Trophoblast cell (in vitro differentiated cells and primary cell): ENCODE results near the gene CNTNAP4.

Source experiments
- DNase-seq, 2 donors: peaks; one replicate each; pipeline ENCODE4 v3.0.0-alpha.2; 2016
- H2AFZ ChIP-seq: 2 replicates; pipeline ENCODE4 v1.6.1; 2013; ENCODE audit warnings: low read length, moderate library complexity, mild to moderate bottlenecking; ENCODE audit not compliant: insufficient read depth, poor library complexity
- H2AK5ac ChIP-seq: 2 replicates; pipeline ENCODE4 v1.6.1; 2013; ENCODE audit warnings: mild to moderate bottlenecking, low read length
- H2BK120ac ChIP-seq: 2 replicates; pipeline ENCODE4 v1.6.1; 2013; ENCODE audit warnings: low read length, mild to moderate bottlenecking, moderate library complexity; ENCODE audit not compliant: insufficient read depth, poor library complexity
- H2BK12ac ChIP-seq: 2 replicates; pipeline ENCODE4 v1.6.1; 2013; ENCODE audit warnings: mild to moderate bottlenecking, low read length, moderate library complexity
- H2BK5ac ChIP-seq: 2 replicates; pipeline ENCODE4 v1.6.1; 2013; ENCODE audit warnings: low read length, low read depth, moderate library complexity, mild to moderate bottlenecking; ENCODE audit not compliant: poor library complexity
- H3K14ac ChIP-seq: 2 replicates; pipeline ENCODE4 v1.6.1; 2013; ENCODE audit warnings: mild to moderate bottlenecking, low read length
- H3K18ac ChIP-seq: 2 replicates; pipeline ENCODE4 v1.6.1; 2013; ENCODE audit warnings: mild to moderate bottlenecking, low read length
- H3K23ac ChIP-seq: 2 replicates; pipeline ENCODE4 v1.6.1; 2013; ENCODE audit warnings: low read length
- H3K27ac ChIP-seq: 2 replicates; pipeline ENCODE4 v1.5.1; 2013; ENCODE audit warnings: low read depth, mild to moderate bottlenecking, inconsistent platforms, low read length, moderate library complexity
- H3K27me3 ChIP-seq: 2 replicates; pipeline ENCODE4 v1.6.1; 2013; ENCODE audit warnings: inconsistent platforms, mild to moderate bottlenecking, low read length, moderate library complexity; ENCODE audit not compliant: insufficient read depth
- H3K36me3 ChIP-seq, 2 experiments: 1 replicate in 1 of 2; 2 replicates in 1 of 2; pipeline ENCODE4 v1.6.1; 2013; ENCODE audit warnings: low read length in 2 of 2, mild to moderate bottlenecking in 2 of 2, moderate library complexity in 1 of 2; ENCODE audit not compliant: insufficient read depth in 2 of 2, control insufficient read depth in 1 of 2
- H3K4ac ChIP-seq: 2 replicates; pipeline ENCODE4 v1.6.1; 2013; ENCODE audit warnings: low read depth, mild to moderate bottlenecking, low read length, moderate library complexity
- H3K4me1 ChIP-seq, 2 experiments: 1 replicate in 1 of 2; 2 replicates in 1 of 2; pipeline ENCODE4 v1.6.1; 2013; ENCODE audit warnings: low read length in 2 of 2, mild to moderate bottlenecking in 2 of 2, moderate library complexity in 1 of 2; ENCODE audit not compliant: insufficient read depth in 2 of 2, control insufficient read depth in 1 of 2
- H3K4me2 ChIP-seq: 2 replicates; pipeline ENCODE4 v1.6.1; 2013; ENCODE audit warnings: inconsistent platforms, mild to moderate bottlenecking, low read length, moderate library complexity
- H3K4me3 ChIP-seq: 2 replicates; pipeline ENCODE4 v1.5.1; 2013; ENCODE audit warnings: mild to moderate bottlenecking, low read depth, low read length, inconsistent platforms
- H3K79me1 ChIP-seq: one replicate; pipeline ENCODE4 v1.6.1; 2013; ENCODE audit warnings: low read length
- H3K79me2 ChIP-seq: 2 replicates; pipeline ENCODE4 v1.6.1; 2013; ENCODE audit warnings: low read length, mild to moderate bottlenecking; ENCODE audit not compliant: control insufficient read depth, insufficient read depth, poor library complexity
- H3K9ac ChIP-seq: 2 replicates; pipeline ENCODE4 v1.6.1; 2013; ENCODE audit warnings: mild to moderate bottlenecking, low read length
- H3K9me3 ChIP-seq: 2 replicates; pipeline ENCODE4 v1.6.1; 2013; ENCODE audit warnings: low read depth, mild to moderate bottlenecking, control low read depth, inconsistent platforms, low read length; ENCODE audit not compliant: insufficient read depth
- H4K12ac ChIP-seq: 2 replicates; pipeline ENCODE4 v1.6.1; 2013; ENCODE audit warnings: low read depth, mild to moderate bottlenecking, low read length, moderate library complexity
- H4K8ac ChIP-seq: 2 replicates; pipeline ENCODE4 v1.6.1; 2013; ENCODE audit warnings: low read depth, mild to moderate bottlenecking, low read length, moderate library complexity
- H4K91ac ChIP-seq: one replicate; pipeline ENCODE4 v1.6.1; 2013; ENCODE audit warnings: low read depth, mild to moderate bottlenecking, low read length, moderate library complexity
- WGBS: extraction: QIAGEN DNeasy Blood & Tissue Kit; methylation state at CpG from one replicate; pipeline ENCODE4 v1.1.7; 2013; ENCODE audit warnings: missing lambda C conversion rate; ENCODE audit not compliant: insufficient read length, insufficient coverage; ENCODE audit errors: extremely low coverage; 5-methylcytosine and 5-hydroxymethylcytosine counted together

Gene CNTNAP4

DNA sequence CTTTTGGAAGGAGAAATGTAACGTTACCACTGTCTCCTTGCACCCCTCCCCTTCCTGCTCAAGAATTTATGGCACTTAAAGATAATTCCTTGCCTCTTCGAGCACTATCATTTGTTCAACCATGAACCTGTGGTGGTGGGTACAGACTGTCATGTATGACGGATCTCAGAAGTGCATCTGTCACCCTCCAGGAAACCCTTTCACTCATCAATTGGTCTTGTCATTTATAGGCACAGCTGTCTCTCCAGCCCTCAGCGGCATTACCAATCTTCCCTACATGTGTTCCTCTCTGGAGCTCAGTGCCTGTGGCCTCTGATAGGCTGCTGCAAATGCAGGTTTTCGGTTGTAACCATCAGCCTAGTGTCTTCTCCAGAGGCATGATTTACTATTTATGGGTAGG, 15.0 kb downstream of the CNTNAP4 start:
- H3K4me2 ChIP-seq, result no peak overlapping the region
- H3K36me3 ChIP-seq, result no peaks in the 10 kb centered on the region
- no peak overlapping the region for H3K18ac ChIP-seq
- H2BK5ac ChIP-seq, result no peak overlapping the region
- WGBS, result no CpG with 5 or more reads among the region's 5 CpGs
- no peak overlapping the region for H3K4ac ChIP-seq
- no peaks in the 10 kb centered on the region for H3K4me1 ChIP-seq
- H3K27me3 ChIP-seq, result no peaks in the 10 kb centered on the region
- H2AK5ac ChIP-seq, result no peak overlapping the region
- H2BK12ac ChIP-seq, result no peak overlapping the region
- H3K14ac ChIP-seq, result no peak overlapping the region
- no peak overlapping the region for H4K91ac ChIP-seq
- no peak overlapping the region for H3K27ac ChIP-seq
- no peak overlapping the region for H2AFZ ChIP-seq
- H4K8ac ChIP-seq, result no peak overlapping the region
- no peak for DNase-seq
- no peak overlapping the region for H3K9ac ChIP-seq
- H3K4me3 ChIP-seq, result no peak overlapping the region
- no peak overlapping the region for H2BK120ac ChIP-seq
- H3K9me3 ChIP-seq, result no peaks in the 10 kb centered on the region
- H3K79me1 ChIP-seq, result no peaks in the 10 kb centered on the region
- no peak overlapping the region for H3K23ac ChIP-seq
- no peak overlapping the region for H4K12ac ChIP-seq
- no peaks in the 10 kb centered on the region for H3K79me2 ChIP-seq

DNA sequence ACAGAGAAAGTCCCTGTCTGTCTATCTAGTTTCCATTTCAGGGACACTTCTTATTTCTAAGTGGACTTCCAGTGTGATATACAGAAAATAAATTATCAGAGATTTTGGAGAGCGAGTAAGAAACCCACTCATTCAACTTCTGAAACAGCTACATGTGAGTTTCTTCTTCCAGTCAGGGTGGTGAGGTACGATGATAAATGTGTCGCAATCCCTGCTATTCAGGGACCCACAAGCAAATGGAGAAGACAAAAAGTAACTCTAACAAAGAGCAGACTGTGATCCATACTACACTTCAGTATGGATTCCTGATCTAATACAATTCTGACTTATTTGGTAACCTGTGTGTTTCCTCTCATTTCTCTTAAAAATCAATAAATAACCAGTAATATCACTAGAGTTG, 16.8 kb downstream of the CNTNAP4 start:
- no peak overlapping the region for H3K4me3 ChIP-seq
- no peaks in the 10 kb centered on the region for H3K4me1 ChIP-seq
- no peak overlapping the region for H2BK12ac ChIP-seq
- H3K36me3 ChIP-seq, result no peaks in the 10 kb centered on the region
- no peak overlapping the region for H3K9ac ChIP-seq
- H3K4ac ChIP-seq, result no peak overlapping the region
- H3K9me3 ChIP-seq, result no peaks in the 10 kb centered on the region
- H4K8ac ChIP-seq, result no peak overlapping the region
- H4K12ac ChIP-seq, result no peak overlapping the region
- H3K79me2 ChIP-seq, result no peaks in the 10 kb centered on the region
- H3K18ac ChIP-seq, result no peak overlapping the region
- DNase-seq, result no peak
- no peak overlapping the region for H4K91ac ChIP-seq
- H3K79me1 ChIP-seq, result no peaks in the 10 kb centered on the region
- H2AK5ac ChIP-seq, result no peak overlapping the region
- H3K23ac ChIP-seq, result no peak overlapping the region
- no CpG with 5 or more reads among the region's 3 CpGs for WGBS
- no peaks in the 10 kb centered on the region for H3K27me3 ChIP-seq
- H2BK5ac ChIP-seq, result no peak overlapping the region
- no peak overlapping the region for H3K14ac ChIP-seq
- H2AFZ ChIP-seq, result no peak overlapping the region
- no peak overlapping the region for H3K4me2 ChIP-seq
- no peak overlapping the region for H3K27ac ChIP-seq
- H2BK120ac ChIP-seq, result no peak overlapping the region

DNA sequence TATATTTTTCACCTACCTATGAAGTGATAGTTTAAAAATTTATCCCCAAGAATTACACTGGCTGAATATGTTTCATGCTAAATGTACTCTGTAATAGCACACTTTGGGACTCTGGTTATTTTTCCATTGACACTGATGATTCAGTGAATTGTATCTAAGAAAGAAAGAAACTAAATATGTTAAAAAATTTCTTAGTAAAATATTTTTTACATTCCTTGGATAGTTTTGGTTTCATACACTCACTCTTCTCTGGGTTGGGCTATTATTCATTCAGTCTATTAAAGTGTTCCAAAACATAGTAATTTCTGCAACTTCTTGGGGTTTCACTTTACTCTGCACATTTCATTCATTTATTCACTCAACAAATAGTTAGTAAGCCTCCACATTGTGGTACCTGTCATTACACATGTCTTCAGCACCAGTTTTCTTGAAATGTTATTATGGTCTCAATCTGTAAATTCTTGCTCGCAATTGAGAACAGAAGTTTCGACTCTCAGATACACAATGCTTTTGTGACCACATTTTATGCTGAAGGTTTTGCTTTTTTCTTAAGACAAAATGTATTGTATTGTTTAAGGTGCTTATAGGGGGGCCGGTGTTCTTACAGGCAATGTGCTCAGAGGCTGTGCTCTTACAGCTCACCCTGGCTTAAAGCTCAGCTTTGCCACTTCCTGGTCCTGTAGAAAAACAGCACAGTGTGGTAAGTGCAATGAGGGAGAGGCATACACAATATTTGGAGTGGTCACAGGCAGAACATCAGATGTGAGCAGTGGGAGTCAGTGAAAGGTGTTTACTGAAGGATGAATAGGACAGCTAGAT, 17.4 kb downstream of the CNTNAP4 start:
- Histone ChIP-seq H3K79me1 (no peaks in the 10 kb centered on the region), H3K79me2 (no peaks in the 10 kb centered on the region), H2BK12ac (no peak overlapping the region), H4K8ac (no peak overlapping the region), H2BK120ac (no peak overlapping the region), H3K18ac (no peak overlapping the region), H3K9me3 (no peaks in the 10 kb centered on the region), H3K4me1 (no peaks in the 10 kb centered on the region), H3K23ac (no peak overlapping the region), H4K91ac (no peak overlapping the region), H4K12ac (no peak overlapping the region), H3K27ac (no peak overlapping the region), H3K4me3 (no peak overlapping the region), H3K4ac (no peak overlapping the region), H3K27me3 (no peaks in the 10 kb centered on the region), H2AFZ (no peak overlapping the region), H2BK5ac (no peak overlapping the region), H3K36me3 (no peaks in the 10 kb centered on the region), H3K4me2 (no peak overlapping the region), H2AK5ac (no peak overlapping the region), H3K14ac (no peak overlapping the region), H3K9ac (no peak overlapping the region)
- DNase-seq, result no peak
- WGBS, result no CpG with 5 or more reads among the region's 3 CpGs

DNA sequence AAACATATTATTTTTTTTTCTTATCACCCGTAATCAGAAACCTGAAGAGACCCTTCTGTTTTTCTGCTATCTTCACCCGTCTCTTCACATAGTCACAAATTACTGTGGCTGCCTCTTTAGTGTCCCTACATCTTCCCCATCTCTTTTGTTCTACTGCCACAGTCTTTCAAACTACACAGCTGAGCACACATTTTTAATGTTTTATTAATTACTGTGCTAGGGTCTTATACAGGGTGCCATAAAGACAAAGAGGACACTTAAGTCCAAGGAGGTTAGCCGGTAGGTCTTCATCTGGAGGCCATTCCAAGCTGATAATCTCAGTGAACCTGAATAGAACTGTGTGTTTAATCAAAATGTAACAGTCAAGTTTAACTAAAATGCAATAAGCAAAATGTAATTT, 20.7 kb downstream of the CNTNAP4 start:
- no peak overlapping the region for H2BK12ac ChIP-seq
- no peak overlapping the region for H4K91ac ChIP-seq
- DNase-seq, result no peak
- no peaks in the 10 kb centered on the region for H3K4me1 ChIP-seq
- no peak overlapping the region for H3K4me3 ChIP-seq
- H2BK5ac ChIP-seq, result no peak overlapping the region
- no peak overlapping the region for H3K4me2 ChIP-seq
- H3K27ac ChIP-seq, result no peak overlapping the region
- H2AK5ac ChIP-seq, result no peak overlapping the region
- H3K4ac ChIP-seq, result no peak overlapping the region
- no peaks in the 10 kb centered on the region for H3K79me2 ChIP-seq
- H3K9ac ChIP-seq, result no peak overlapping the region
- WGBS, result no CpG with 5 or more reads among the region's 3 CpGs
- H4K8ac ChIP-seq, result no peak overlapping the region
- no peak overlapping the region for H2AFZ ChIP-seq
- no peak overlapping the region for H3K18ac ChIP-seq
- H2BK120ac ChIP-seq, result no peak overlapping the region
- no peaks in the 10 kb centered on the region for H3K36me3 ChIP-seq
- H3K9me3 ChIP-seq, result no peaks in the 10 kb centered on the region
- H3K27me3 ChIP-seq, result no peaks in the 10 kb centered on the region
- H3K14ac ChIP-seq, result no peak overlapping the region
- H4K12ac ChIP-seq, result no peak overlapping the region
- H3K79me1 ChIP-seq, result no peaks in the 10 kb centered on the region
- no peak overlapping the region for H3K23ac ChIP-seq
